HG02870 (cell line): ENCODE results near the gene NOX5.

Experiments used
- ATAC-seq: cut with Tn5 transposase; IDR thresholded peaks from one replicate; pipeline ENCODE4 v1.9.1; 2021; ENCODE audit warnings: mild to moderate bottlenecking, moderate library complexity; ENCODE audit not compliant: unreplicated experiment

Gene NOX5

DNA sequence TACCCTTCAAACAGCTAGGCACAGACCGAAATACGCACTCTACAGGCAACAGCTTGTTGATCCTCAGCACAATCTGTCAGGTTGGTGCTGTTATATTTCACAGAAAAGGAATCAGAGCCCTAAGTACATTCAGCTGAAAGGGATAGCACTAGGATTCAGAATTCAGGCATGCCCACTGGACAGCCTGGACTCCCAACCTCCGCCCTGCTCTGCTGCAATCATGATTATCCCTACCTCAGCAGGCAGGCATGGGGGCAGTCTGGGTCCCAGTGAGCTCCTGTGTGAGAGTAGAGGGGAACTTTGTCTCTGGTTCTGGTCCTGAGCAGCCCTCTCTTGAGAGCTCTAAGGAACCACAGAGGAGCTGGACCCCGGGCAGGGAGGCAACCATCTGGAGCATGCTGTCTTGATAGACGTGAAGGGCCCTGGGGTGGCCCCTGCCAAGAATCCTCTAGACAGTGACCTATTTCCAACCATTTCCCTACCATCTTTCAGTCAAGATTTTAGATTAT is 23.4 kb upstream of the NOX5 start:
- ATAC-seq = no peak

DNA sequence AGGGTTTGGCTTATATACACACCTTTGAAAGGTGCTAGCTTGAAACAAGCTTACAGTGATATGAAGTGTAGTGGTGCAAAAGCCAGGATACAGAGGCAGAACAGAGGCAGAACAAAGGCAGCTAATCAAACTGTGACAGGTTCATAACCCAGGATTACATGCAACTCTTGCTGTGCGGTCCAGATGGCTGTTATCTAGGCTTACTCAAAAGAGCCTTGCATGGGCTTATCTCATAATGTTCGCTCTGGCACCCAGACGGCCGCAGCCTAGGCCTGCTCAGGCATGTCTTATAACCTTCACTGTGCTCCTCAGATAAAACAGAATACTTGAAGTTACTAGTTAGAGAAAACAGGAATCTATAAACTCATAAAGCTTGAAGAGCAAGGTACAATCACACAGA is 22.8 kb upstream of the NOX5 start:
- no peak for ATAC-seq

GRCh38 chr15:68992696-68993095 is 21.8 kb upstream of the NOX5 start:
- no peak for ATAC-seq

DNA sequence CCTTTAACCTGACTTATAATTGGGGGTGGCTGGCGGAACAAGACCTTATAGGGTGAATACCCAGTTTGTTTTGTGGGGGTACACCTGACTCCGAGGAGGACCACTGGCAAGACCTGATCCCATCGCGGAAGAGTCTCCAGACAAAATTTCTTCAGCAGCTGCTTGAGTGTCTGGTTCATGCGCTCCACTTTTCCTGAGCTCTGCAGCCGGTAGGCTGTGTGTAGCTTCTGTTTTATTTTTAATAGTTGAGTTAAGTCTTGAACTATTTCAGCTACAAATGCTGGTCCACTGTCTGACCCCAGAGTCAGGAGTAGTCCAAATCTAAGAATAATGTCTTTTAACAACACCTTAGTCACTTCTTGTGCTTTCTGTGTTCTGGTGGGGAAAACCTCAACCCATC is 21.2 kb upstream of the NOX5 start:
- ATAC-seq = no peak

GRCh38 chr15:68994149-68994548 is 20.3 kb upstream of the NOX5 start:
- no peak for ATAC-seq

- ATAC-seq = no peak
Observed at GRCh38 chr15:68994981-68995761, 19.3 kb upstream of the NOX5 start.

GRCh38 chr15:68997050-68997449 is 17.4 kb upstream of the NOX5 start:
- ATAC-seq = no peak

DNA sequence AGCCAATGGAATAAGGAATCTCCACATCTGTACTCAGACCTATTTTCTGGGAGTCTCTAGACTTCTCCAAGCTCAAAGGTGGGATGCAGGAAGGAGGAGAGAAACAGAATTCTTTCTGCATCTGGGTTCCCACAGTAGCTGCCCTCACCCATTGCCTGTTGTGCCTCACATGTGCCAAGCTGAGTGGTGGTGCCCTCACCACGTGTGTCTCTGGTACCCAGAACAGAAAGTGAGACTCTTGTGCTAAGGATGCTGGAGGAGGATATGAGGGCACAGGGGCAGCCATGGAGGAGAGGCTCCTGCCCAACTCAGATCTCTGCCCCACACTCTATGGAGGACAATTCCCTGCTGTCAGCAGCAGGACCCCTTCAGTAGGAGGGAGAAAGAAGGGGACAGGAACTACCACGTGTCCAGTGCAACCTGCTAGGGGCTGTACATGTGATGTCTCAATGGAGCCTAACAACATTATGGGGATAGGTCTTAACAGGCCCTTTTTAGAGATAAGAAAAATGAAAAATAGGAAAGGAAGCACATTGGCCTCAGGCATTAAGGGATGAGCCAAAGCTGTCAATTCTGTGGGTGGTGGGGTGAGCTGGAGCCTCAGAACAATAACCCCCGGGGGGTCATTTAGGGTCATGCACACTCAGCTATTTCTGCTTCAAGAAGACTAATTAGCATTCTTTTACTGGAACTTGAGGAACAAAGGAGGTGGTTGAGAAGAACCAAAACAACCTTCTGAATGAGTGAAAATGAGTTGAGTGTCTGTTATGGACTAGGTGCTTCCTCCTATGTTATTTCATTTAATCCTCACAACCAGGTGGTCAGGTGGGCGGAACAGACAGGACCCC is 16.3 kb upstream of the NOX5 start:
- no peak for ATAC-seq

GRCh38 chr15:68999091-68999490 is 15.4 kb upstream of the NOX5 start:
- ATAC-seq = no peak

DNA sequence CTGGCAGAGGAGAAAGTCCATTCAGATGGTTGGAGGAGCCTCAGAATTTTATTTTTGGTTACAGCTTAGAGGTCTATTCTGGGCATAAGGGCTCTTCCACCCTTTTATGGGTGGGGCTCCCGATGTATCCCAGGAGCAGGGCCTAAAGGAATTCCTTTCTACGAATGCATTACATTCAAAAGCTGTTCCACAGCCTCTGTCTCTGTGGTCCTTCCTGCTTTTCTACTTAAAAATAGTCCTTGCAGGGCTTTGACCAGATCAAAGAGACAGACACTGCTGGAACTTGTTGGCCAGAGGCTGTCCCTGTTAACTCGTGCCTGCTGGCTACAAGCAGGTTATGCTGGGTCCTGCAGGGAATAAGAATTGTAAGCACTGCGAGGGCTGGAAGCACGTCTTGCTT is 14.4 kb upstream of the NOX5 start:
- ATAC-seq = no peak

DNA sequence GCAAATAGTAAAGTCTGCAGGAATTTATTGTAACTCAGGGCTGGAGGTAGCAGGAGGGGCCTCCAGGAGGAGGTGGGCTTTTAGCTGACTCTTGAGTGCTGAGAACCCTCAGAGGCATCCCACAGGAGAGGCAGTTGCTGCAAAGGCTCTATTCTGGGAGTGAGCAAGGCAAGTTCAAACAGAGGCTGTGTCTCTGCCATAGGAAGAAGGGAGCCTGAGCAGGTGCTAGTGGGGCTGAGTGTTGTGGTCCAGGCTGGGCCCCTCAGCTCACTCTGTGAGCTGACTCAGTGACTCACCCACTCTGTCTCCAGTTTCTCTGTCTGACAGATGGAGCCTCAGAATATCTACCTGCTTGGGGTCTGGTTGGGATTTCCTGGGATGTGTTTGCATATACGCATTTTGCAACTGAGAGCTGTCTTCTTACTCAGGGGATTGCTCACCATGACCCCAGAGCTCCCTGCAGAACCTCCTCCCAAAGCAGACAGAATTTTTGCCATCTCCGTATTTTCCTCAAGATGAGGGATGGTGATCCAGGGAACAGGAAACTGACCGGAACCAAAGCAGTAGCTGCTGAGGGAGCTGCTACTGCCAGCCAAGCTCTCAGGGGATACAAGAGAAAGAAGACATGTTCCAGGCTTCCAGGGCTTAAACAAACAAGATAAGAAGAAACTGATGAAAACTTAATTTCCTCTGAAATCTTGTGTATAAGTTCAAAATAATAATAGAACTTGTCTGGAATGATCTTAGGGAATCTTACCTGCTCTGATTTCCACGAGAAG is 13.6 kb upstream of the NOX5 start:
- ATAC-seq = no peak

DNA sequence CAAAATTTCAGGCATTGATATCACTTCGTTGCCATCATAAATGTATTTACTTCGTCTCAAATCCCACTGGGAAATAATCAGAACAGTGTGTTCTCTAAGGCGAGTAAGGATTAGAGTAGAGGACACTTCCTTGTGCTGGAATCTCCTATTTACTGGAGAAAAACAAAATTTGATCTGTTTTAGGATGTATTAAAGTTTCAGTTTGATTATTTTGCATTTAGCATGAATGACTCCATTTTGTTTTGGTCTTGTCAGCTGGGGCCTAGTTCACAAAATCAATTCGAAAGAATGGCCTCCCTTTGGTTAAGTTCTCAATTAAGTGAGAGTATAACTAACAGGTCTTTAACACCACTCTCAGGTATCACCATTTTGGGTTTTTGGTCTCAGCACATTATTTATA is 11.7 kb upstream of the NOX5 start:
- ATAC-seq = no peak

DNA sequence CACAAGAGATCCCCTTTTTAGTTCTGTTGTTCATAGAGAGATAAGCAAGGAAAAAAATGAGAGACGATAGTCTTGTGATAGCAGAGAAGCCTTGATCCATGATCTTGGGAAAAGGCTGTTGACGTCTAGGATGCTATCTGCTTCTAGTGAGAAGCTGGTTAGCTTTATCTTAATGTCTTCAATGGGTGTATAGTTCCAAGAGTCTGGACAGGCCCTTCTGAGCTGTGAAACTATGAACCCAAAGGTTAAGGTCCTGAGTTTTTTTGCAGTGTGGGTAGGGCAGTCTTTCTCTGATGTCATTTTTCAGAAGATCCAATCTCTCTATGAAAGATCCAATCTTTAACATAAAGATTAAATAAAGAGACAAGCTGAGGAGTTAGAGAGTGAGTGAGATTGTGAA is 10.5 kb upstream of the NOX5 start:
- no peak for ATAC-seq

DNA sequence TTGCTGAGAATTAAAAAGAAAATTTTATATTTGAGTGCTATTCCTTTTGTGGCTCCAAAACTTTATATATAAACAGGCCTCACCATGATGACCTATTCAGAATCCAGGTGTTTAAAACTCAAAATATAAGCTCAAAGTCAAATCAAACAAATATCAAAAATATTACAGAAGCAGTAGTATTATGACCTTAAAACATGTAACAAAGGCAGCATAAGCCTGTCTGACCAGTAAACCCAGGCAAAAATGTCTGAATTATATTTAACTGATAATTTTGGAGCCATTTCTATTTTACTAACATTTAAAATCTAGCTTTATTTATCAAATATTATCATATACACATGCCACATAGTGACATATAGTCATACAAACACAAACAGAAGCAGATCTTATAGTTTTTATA is 6.4 kb upstream of the NOX5 start:
- ATAC-seq = no peak

GRCh38 chr15:69009341-69009740 is 5.2 kb upstream of the NOX5 start:
- no peak for ATAC-seq

DNA sequence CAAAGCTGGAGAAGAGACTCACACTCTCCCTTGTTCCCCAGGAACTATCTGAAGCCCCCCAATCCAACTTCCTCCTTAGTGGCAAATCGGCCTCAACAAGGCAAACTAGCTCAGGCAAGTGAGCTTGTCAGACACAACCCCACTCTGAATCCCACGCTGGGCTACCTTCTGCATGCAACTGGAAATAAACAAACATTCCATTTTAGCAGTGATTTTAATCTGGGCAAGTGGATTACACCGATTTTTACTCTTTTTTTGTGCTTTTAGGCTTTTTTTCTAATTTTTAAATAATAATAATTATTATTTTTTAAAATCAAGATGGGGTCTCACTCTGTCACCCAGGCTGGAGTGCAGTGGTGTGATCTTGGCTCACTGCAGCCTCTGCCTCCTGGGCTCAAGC is 2.9 kb upstream of the NOX5 start:
- no peak for ATAC-seq

GRCh38 chr15:69012761-69013364 is 1.6 kb upstream of the NOX5 start:
- no peak for ATAC-seq

DNA sequence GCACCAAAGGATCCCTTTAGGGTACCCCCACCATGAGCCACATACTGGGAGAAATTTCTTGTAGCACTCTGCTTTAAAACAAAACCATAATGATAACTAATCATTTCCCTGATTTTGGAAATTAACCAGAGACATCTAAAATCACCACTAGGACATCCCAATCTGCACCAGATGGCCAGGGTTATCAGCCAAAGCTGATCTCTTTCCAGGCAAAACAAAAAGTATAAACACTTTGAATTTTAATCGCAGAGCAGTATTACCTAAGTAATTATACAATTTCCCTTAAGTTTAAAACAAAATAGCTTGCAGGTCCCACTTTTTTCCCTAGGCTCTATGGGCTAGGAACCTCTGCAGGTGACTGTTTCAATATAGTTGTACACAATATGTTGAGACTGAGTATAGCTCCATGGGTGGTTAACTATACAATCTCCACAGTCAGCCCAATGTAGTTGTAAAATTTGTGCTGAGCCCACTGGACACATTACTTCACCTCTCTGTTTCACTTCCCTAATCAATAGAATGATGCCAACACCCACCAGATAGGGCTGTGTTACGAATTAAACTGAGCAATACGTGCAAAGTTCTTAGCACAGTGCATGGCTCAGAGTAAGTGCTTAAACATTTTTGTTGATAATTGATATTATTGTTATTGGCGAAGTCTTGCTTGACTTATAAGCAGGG is 629 bp upstream of the NOX5 start:
- no peak for ATAC-seq

- no peak for ATAC-seq
Observed at GRCh38 chr15:69015591-69015990, 1.1 kb downstream of the NOX5 start.

DNA sequence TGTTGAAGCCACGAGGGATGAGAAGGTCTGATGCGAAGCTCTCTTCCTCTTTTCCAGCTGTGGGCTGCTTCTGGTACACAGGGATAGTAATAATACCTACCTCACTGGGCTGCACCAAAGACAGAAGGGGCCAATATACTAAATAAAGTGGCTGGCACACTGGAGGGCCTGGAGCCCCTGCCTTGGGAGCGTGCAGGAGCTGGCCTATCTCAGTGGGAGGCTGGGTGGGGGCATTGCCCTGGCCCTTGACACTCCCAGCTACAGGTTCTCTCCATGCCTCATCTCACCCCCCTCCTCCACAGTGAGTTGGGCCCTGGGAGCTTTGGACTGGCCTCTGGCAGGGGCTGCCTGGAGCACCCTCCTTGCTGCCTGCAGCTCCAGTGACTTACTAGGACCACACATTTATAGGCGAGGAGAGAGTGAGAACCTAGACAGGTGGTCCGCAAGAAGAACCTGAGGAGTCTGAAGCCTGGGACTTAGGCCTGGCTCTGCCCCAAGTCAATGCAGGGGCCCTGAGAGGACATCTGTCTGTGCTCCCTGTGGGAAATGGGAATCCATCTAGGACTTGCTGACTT is 1.6 kb downstream of the NOX5 start:
- ATAC-seq = no peak
